ENCODE results near the gene TNRC6B.

GRCh38 chr22:40313007-40313406, 135.3 kb downstream of the TNRC6B start:
- no peak for TF ChIP-seq ZNF138 (CRISPR knock-in tag; conservative IDR thresholded peaks at IDR 0.05)
- TF ChIP-seq CTCF (IDR thresholded peaks at IDR 0.05) = no peak
- TF ChIP-seq ELF4 (CRISPR knock-in tag; IDR thresholded peaks at IDR 0.05; ENCODE audit: low read depth) = no peak
- TF ChIP-seq E2F1 (CRISPR knock-in tag; IDR thresholded peaks at IDR 0.05) = no peak
- TF ChIP-seq ATF2 (CRISPR knock-in tag; IDR thresholded peaks at IDR 0.05; ENCODE audit: borderline replicate concordance, low read depth) = no peak
- TF ChIP-seq ZBTB21 (CRISPR knock-in tag; IDR thresholded peaks at IDR 0.05; ENCODE audit: borderline replicate concordance) = no peak
- TF ChIP-seq NFATC4 (CRISPR knock-in tag; IDR thresholded peaks at IDR 0.05) = no peak
